Endometrium (tissue), 2 donors: ENCODE data around the gene SSR2.

ENCODE experiments used
- FAIRE-seq: peaks from 2 replicates; lab custom pipeline; 2012; peaks lifted over from hg19 to GRCh38; lab: Jason Lieb, UNC
- donor health status: control.
- donor health status: control.

The SSR2 gene

DNA sequence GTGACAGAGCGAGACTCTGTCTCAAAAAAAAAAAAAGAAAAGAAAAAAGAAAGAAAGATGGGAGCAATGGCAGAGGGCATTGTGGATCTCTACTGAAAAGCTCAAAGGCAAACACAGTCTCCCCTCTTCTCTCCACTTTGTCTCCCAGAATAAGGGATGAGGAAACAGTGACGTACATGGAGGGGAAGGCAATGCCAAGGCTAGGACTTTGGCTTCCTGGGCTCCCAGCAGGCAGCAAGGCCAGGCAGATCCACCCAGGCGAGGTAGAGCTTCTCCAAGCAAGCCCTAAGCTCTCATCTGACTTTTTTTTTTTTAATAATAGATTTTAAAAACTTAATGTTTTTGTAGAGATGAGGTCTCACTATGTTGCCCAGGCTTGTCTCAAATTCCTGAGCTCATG lies 47.0 kb downstream of the SSR2 start:
- FAIRE-seq = no peak

GRCh38 chr1:155971910-155972809 lies 48.6 kb downstream of the SSR2 start:
- FAIRE-seq = no peak

DNA sequence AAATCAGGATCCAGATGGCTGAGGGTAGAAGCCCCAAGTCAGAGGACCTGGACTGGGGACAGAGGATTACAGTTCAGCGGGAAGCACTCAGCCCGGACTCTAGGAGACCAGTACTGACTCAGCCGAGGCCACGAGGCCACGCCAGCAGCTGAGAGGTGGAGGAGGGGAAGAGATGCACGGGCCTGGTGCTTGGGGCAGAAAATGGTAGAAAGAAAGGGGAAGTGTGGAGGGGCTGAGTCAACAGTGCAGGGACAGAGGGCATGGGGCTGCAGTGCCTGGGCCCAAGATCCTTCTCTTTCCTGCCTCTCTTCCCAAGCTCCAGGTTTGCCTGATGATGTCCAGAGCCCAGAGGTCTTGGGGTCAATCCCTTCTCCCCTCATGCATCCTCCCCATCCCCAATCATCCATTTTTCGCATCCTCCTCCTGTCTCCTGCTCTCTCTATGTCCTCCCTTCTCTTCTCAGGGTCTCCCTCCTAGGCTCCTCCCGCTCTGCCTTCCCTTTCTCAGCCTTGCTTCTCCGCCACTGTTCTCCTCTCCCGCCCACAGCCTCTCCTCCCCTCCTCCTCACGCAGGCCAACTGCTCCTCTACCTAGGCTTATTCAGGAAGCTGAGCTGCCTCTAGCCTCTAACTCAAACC lies 50.1 kb downstream of the SSR2 start:
- FAIRE-seq = no peak

DNA sequence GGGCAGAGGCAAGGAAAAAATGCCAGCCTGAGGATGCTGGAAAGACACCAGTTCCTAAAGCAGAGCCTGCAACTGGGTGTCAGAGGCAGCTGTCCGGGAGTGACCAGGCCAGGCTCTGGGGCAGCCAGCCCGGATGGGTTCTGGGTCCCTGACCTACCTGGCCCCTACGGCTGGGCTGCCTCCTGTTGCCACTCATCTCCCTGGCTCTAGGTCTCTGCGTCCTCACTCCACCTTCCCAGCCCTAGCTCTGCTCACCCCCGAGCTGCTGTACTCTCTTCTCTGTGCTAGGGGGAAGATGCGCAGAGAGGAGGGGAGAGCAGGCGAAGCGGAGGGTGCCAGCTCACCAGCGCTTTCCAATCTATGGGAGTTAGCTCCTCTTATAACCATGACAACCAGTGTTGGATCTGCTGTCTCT lies 51.4 kb downstream of the SSR2 start:
- FAIRE-seq = no peak

- no peak for FAIRE-seq
These were observed 52.1 kb downstream of the SSR2 start for GRCh38 chr1:155968670-155969069.

DNA sequence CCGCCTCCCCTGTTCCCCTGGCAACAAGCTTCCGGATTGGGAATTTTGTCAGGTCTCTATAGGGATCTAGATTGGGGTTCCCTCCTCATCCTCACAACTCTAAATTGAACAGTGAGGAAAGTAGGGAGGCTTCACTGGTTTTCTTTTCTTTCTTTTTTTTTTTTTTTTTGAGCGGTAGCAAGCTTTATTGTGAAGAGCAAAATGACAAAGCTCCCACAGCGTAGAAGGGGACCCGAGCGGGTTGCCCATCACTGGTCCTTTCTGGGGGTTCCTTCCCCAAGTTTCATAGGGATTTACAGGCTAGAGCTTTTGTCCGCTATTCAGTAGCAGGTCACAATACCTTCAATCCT lies 52.7 kb downstream of the SSR2 start:
- FAIRE-seq = no peak

DNA sequence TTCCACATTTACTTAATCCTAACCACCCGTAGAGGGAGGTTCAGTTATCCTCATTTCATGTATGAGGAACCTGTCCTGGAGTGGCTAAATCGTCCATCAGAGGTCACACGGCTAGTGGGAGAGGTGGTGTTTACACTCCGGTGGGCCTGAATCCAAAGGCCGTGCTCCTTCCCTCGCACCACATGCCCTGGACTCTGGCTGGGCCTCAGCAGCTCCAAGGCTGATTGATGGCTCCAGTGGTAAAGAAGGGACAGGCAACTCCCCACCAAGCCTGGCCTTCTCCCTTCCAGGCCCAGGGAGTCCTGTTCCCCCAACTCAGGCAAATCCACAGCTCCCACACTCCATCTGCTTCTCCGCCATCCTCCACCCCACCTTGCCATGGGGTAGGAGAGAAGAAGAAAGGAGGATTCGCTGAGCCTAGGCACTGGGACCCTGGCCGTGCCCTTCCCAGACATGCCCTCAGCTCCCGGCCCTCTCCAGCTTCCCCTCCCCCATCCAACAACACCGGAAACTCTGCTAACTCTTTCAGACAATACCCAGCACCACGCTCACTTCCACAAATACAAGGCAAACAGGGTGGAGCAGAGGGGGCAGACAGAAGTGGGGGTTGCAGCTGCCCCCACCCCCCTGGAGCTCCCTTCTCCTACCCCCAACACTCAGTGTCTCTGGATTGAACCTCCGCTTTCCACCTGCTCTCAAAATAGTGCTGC lies 53.3 kb downstream of the SSR2 start:
- FAIRE-seq = no peak

DNA sequence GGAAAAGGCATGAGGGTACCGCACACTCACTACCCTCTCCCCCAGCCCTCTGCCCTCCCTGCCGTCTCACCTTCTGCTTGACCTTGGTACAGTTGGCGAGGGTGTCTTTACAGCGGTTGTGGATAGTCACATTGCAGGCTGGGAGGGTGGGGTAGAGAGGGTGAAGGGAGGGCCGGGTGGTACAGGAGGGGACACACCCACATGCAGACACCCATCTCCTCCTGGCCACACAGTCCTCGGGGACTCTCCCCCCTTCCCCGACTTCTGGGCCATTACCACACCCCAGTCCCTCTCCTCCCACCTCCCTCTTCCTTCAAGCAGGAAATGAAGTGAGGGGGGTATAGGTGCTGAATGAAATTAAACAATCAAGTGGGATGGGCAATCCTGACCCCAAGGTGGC lies 54.0 kb downstream of the SSR2 start:
- FAIRE-seq = no peak

DNA sequence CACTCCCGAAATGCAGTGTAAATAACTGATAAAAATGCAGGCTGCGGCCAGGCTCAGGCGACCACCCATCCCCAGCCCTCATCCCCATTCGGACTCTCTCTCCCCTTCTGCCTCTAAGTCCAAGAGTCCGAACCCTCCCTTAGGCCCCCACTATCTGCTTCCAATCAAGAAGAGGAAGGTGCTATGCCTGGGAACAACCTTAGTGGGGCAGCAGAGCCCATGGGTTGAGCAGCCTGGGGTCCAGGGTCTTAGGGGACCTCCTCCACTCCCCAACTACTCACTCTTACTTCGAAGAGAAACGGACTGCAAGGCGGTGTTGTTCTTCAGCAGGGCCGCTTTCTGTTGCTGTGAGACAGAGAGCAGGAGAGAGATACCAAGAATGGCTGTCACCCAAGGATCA lies 54.6 kb downstream of the SSR2 start:
- no peak for FAIRE-seq

DNA sequence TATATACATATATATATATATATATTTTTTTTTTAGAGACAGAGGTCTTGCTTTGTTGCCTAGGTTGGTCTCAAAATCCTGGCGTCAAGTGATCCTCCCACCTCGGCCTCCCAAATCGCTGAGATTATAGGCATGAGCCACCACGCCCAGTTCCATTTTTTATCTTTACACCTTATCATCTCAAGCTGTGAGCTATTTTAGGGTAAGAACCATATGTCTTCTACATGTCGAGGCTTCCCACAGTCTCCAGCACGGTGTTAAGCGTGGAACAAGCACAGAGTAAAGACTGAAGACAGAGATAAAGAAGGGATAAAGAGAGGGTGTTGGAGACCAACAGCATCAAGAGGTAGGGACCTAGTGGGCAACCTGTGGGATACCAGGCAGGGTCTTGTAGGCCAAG lies 56.6 kb downstream of the SSR2 start:
- no peak for FAIRE-seq

- no peak for FAIRE-seq
These were observed 58.0 kb downstream of the SSR2 start for GRCh38 chr1:155962599-155963211.

DNA sequence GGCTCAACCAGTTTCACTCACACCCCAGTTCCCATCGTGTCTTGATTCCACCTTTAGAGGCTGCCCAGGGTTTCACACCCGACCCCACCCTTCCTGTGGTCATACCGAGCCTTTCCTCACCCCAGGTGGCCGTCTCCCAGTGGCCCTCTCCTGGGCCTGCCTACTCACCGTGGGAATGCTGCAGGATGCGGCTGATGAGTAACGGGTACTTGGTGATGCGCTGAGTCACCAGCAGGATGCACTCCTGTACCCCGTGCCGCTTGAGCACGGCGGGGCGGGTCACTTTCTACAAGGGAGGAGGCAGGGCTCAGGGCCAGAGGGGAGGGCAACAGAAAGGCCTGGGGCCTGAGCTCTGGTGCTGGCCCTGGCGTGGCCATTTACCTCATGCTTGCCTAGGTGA lies 58.8 kb downstream of the SSR2 start:
- FAIRE-seq = no peak

- no peak for FAIRE-seq
These were observed 60.5 kb downstream of the SSR2 start for GRCh38 chr1:155960081-155960745.
